ENCODE measurements around the gene FCN1.

The FCN1 gene

GRCh38 chr9:134951994-134952393, 34.3 kb upstream of the FCN1 start:
- no peak for DNase-seq (ENCODE audit: low spot score)

GRCh38 chr9:134951461-134951860, 33.7 kb upstream of the FCN1 start:
- no peak for DNase-seq (ENCODE audit: low spot score)

- no peak for DNase-seq (ENCODE audit: low spot score)
Observed at GRCh38 chr9:134950386-134951210, 32.9 kb upstream of the FCN1 start.

- DNase-seq (ENCODE audit: low spot score), result no peak
Observed at GRCh38 chr9:134949681-134950385, 32.1 kb upstream of the FCN1 start.

DNA sequence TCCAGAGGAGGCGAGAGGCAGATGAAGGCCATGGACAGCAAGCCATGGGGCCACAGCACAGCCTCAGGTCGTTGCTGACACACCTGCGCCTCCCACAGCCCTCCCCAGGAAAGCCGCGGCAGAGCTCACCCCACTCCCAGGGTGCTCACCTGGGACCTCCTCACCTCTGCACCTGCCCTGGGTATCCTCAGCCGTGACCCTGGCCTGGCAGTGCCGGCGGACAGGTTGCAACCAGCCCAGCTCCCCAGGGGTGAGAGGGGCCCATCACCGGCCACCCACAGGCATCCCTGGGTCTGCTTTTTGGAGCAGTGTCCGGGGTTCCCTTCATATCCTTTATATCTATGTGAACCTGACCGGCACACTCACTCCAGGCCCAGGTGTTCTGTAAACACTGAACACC, 30.4 kb upstream of the FCN1 start:
- no peak for DNase-seq (ENCODE audit: low spot score)

- DNase-seq (ENCODE audit: low spot score), result no peak
Observed at GRCh38 chr9:134947265-134947955, 29.7 kb upstream of the FCN1 start.

DNA sequence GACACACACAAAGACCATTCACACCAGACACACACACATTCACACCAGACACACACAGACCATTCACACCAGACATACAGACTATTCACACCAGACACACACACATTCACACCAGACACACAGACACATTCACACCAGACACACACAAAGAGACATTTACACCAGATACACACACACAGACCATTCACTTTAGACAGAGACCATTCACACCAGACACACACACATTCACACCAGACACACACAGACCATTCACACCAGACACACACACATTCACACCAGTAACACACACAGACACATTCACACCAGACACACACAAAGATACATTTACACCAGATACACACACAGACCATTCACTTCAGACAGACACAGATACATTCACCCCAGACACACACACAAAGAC, 29.0 kb upstream of the FCN1 start:
- DNase-seq (ENCODE audit: low spot score), result no peak

GRCh38 chr9:134945509-134946275, 28.0 kb upstream of the FCN1 start:
- no peak for DNase-seq (ENCODE audit: low spot score)

GRCh38 chr9:134944916-134945315, 27.2 kb upstream of the FCN1 start:
- DNase-seq (ENCODE audit: low spot score), result no peak

DNA sequence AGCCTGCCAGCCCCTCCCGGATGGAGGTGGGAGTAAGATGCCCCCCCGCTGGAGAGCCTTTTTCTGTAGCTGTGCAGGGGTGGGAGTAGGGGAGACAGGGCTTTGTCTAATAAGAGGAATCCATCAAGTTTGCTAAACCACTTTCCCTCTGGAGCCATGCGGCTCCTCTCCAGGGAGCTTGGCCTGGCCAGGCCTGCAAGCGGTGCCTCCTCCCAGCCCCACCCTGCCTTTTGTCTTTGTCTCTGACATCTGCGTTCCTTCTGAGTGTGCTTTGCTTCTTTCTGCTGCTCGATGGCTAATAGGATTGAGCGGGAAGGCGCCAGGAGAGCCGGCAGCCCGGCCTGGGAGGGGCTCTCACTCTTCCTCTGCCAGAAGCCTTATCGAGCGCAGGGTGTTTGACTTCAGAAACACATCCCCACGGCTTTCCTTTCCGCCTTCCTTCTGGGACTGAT, 26.7 kb upstream of the FCN1 start:
- no peak for DNase-seq (ENCODE audit: low spot score)

- DNase-seq (ENCODE audit: low spot score), result no peak
Observed at GRCh38 chr9:134943836-134944235, 26.1 kb upstream of the FCN1 start.

DNA sequence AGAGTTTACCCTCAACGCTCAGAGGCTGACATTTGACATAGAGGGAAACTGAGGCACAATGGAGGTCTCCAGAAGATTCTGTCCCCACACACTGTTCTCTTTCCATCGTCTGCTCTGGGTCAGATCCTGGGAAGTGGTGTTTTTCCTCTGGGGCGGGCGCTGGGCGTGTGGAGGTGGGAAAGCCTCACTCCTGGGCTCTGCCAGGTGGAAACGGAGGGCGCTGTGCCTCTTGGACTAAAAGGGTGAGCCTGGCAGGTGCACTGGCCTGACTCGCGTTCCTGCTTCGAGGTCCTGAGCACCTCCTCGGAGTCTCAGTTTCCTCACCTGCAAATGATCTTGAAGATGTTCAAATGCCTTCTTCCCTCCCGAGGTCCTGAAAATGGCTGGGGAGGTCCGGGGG, 25.7 kb upstream of the FCN1 start:
- DNase-seq (ENCODE audit: low spot score), result no peak

- DNase-seq (ENCODE audit: low spot score), result no peak
Observed at GRCh38 chr9:134942788-134943184, 25.1 kb upstream of the FCN1 start.

DNA sequence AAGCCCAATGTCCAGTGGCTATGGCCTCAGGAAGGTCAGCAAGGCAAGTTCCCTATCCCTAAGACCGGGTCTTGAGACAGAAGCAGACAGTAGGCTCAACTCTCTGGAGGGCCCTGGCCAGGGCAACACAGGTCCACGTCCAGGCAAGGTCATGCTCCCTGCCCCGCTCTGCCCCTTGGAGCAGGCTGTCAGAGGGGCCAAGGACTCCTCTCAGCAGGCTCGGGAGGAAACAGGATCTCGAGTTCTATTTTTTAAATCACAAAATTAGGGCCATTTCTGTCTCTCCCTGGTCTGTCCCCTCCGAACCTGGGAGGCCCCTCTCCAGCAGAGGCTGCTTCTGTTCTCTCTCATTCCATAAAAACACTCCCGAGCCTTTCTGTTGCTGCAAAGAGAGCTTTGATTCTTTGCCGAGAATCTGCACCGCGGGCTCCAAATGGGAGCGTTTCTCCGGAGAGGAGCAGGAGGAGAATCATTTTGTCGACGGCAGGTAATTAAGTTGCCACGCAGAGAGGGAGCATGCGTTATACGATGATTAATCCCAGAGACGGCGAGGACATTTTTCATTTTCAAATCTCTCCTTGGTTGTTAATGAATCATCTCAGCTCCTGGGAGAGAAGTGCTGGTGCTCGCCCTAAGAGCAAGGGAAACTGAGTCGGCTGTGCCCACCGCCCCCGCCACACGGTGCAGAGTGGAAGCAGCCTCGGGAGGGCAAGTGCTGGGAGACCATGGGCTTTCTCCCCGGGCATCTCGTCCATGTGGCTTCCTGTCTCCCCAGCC, 24.5 kb upstream of the FCN1 start:
- no peak for DNase-seq (ENCODE audit: low spot score)

DNA sequence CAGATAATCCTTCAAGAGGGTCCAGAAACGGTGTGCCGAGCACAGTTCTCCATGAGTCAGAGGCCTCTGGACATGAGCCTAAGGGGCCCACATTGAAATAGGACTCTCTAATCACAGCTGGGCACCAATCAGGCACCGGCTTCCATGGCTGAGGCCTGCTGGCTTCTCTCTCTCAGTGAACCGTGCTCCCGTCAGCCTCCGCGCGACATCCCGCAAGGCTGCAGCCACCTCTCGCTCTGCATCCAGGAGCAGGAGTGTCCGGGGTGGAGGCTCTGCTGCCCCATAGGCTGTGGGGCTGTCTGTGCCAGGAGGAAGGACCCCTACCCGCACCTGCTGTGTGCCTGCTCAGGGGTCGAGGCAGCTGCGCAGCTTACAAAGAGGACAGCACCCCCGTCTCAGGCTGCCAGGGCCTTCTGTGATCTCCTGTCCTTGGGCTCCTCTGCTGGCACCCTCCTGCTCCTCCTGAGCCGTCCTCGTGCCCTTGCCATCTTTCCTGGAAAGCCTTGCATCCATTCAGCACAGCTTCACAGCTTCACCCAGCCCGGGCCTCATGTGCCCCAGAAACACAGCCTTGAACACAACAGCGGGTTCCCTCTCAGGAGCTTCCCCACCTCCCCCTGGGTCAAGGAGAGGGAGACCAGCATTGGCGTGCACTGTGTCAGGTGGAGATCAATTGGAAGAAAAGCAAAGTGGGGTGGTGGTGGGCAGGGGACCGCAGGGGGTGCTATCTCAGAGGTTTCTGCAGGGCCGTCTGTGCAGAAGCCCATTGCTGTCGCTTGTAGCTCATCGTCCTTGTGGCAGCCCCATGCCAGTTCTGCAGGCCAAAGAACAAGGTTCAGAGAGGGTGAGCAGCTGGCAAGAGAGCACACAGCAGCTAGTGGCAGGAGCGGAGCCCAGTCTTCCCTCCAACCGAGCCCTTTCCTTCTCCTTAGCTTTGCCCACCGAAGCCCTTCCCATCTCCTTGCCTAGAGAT, 22.8 kb upstream of the FCN1 start:
- no peak for DNase-seq (ENCODE audit: low spot score)

DNA sequence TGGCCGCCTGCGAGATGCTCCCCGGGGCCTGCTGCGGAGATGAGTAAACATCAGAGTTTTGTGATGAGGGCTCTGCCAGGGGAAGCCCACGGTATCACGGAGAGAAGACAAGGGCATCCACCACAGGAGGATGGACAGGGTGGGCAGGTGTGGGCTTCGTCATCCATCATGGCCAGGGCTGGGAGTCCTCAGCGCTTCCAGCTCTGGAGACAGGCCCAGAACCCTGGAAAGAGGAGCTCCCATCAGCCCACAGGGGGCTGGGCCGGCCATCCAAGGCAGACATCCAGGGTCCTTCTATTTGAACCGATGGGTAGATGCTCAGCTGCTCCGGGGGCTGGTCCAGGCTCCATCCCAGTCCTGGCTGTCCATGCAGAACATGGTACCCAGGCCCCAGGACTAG, 22.1 kb upstream of the FCN1 start:
- no peak for DNase-seq (ENCODE audit: low spot score)

- no peak for DNase-seq (ENCODE audit: low spot score)
Observed at GRCh38 chr9:134939080-134939733, 21.5 kb upstream of the FCN1 start.

DNA sequence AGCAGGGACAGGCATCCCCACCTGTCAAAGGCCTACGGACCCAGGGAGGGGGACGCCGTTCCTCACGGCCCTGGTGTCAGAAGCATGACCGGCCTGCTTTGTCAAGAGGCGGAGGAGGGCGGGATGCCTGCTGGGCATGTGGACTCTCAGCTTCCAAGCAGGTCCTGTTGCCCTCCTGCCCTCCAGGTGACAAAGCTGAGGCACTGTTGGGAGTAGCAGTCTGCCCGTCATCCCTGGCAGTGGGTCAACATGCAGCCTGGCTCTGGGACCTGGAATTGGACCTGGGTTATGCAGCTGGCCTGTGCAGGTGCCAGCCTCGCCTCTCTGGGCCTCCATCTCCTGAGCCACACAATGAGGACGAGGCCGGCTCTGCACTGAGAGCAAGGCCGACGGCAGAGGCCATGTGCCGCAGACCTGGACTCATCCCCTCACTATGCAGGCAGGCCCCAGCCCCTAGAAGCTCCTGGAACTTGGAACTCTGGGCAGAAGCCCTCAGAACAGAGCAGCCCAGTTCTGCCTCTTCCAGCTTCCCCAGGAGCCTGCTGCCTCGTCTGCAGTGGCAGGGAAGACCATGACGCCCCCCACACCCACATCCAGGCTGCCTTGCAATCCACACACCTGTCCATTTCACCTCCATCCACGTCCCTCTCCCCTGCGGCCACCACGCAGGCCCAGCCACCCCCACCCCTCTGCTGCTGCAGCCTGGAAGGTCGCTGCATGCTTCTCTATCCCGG, 20.8 kb upstream of the FCN1 start:
- no peak for DNase-seq (ENCODE audit: low spot score)
